WTC11 (cell line): Measurements from ENCODE around the gene CNP. TPM values are rescaled to one million over a fixed set of nuclear protein-coding genes. Genes with fewer than 3 reads are reported as not detected.

ENCODE experiments used
- ESRRA ChIP-seq: sonication (generic); formaldehyde crosslinking; IDR thresholded peaks from 2 replicates; pipeline ENCODE4 v1.8.1; 2022; ENCODE audit warnings: mild to moderate bottlenecking, missing genetic modification reagents, borderline replicate concordance
- FOXJ3 ChIP-seq: sonication (generic); formaldehyde crosslinking; IDR thresholded peaks from 2 replicates; pipeline ENCODE4 v1.9.0; 2021; ENCODE audit warnings: missing genetic modification reagents, mild to moderate bottlenecking, borderline replicate concordance
- FOXP1 ChIP-seq: sonication (generic); formaldehyde crosslinking; IDR thresholded peaks from 2 replicates; pipeline ENCODE4 v1.8.0; 2022; ENCODE audit warnings: missing genetic modification reagents, mild to moderate bottlenecking, moderate library complexity, borderline replicate concordance
- GRHL2 ChIP-seq: fragments of 250-450 bp; sonication (Bioruptor Pico); IDR thresholded peaks from 2 replicates; pipeline ENCODE4 v1.8.0; 2022; ENCODE audit warnings: mild to moderate bottlenecking, moderate library complexity; ENCODE audit not compliant: insufficient replicate concordance, severe bottlenecking
- GTF2I ChIP-seq: fragments of 250-450 bp; sonication (Bioruptor Pico); conservative IDR thresholded peaks from 2 replicates; pipeline ENCODE4 v1.4.0; 2021; ENCODE audit warnings: mild to moderate bottlenecking
- IRF2 ChIP-seq: sonication (generic); formaldehyde crosslinking; IDR thresholded peaks from 2 replicates; pipeline ENCODE4 v1.8.0; 2022; ENCODE audit warnings: low read depth, missing genetic modification reagents, borderline replicate concordance
- JUN ChIP-seq: sonication (generic); formaldehyde crosslinking; IDR thresholded peaks from 2 replicates; pipeline ENCODE4 v1.8.0; 2023; ENCODE audit warnings: mild to moderate bottlenecking, missing genetic modification reagents
- PRRX2 ChIP-seq: fragments of 250-450 bp; sonication (Bioruptor Pico); IDR thresholded peaks from 2 replicates; pipeline ENCODE4 v1.8.0; 2021; ENCODE audit warnings: mild to moderate bottlenecking
- SP1 ChIP-seq: sonication (generic); formaldehyde crosslinking; conservative IDR thresholded peaks from 2 replicates; pipeline ENCODE4 v1.8.1; 2022; ENCODE audit warnings: missing genetic modification reagents
- TCF7 ChIP-seq: sonication (generic); formaldehyde crosslinking; IDR thresholded peaks from 2 replicates; pipeline ENCODE4 v1.8.0; 2022; ENCODE audit warnings: mild to moderate bottlenecking, low read depth, missing genetic modification reagents, moderate library complexity
- TEAD1 ChIP-seq: sonication (generic); formaldehyde crosslinking; IDR thresholded peaks from 2 replicates; pipeline ENCODE4 v1.8.0; 2022; ENCODE audit warnings: mild to moderate bottlenecking, missing genetic modification reagents
- TEAD4 ChIP-seq: sonication (generic); formaldehyde crosslinking; IDR thresholded peaks from 2 replicates; pipeline ENCODE4 v1.8.0; 2022; ENCODE audit warnings: mild to moderate bottlenecking, missing genetic modification reagents
- ZNF121 ChIP-seq: sonication (generic); formaldehyde crosslinking; IDR thresholded peaks from 2 replicates; pipeline ENCODE4 v1.8.0; 2023; ENCODE audit warnings: missing genetic modification reagents
- ZNF263 ChIP-seq: sonication (generic); formaldehyde crosslinking; IDR thresholded peaks from 2 replicates; pipeline ENCODE4 v1.8.1; 2022; ENCODE audit warnings: low read depth, mild to moderate bottlenecking, moderate library complexity, missing genetic modification reagents
- ZNF317 ChIP-seq: sonication (generic); formaldehyde crosslinking; IDR thresholded peaks from 2 replicates; pipeline ENCODE4 v1.8.1; 2023; ENCODE audit warnings: low read depth, mild to moderate bottlenecking, moderate library complexity, missing genetic modification reagents, borderline replicate concordance
- ZNF416 ChIP-seq: fragments of 250-450 bp; sonication (Bioruptor Pico); IDR thresholded peaks from 2 replicates; pipeline ENCODE4 v1.9.0; 2021; ENCODE audit warnings: mild to moderate bottlenecking, inconsistent platforms
- ZNF423 ChIP-seq: fragments of 250-450 bp; sonication (Bioruptor Pico); IDR thresholded peaks from 2 replicates; pipeline ENCODE4 v2.1.2; 2022; ENCODE audit warnings: mild to moderate bottlenecking, moderate library complexity
- total RNA-seq: library from RNA; stranded (reverse); gene quantifications from 3 replicates; pipeline ENCODE4 v1.2.3, GENCODE V29; 2021
- TF ChIP-seq, protein P1 (sequence below): sonication (generic); formaldehyde crosslinking; IDR thresholded peaks from 2 replicates; pipeline ENCODE4 v1.8.1; 2022; ENCODE audit warnings: missing genetic modification reagents, borderline replicate concordance
- TF ChIP-seq, protein P2 (sequence below): sonication (generic); formaldehyde crosslinking; IDR thresholded peaks from 2 replicates; pipeline ENCODE4 v1.8.0; 2023; ENCODE audit warnings: missing genetic modification reagents, mild to moderate bottlenecking, borderline replicate concordance
- TF ChIP-seq, protein P3 (sequence below): sonication (generic); formaldehyde crosslinking; IDR thresholded peaks from 2 replicates; pipeline ENCODE4 v1.8.1; 2023; ENCODE audit warnings: mild to moderate bottlenecking, missing genetic modification reagents, borderline replicate concordance
- TF ChIP-seq, protein P4 (sequence below): sonication (generic); formaldehyde crosslinking; conservative IDR thresholded peaks from 2 replicates; pipeline ENCODE4 v1.8.1; 2022; ENCODE audit warnings: mild to moderate bottlenecking, missing genetic modification reagents
- TF ChIP-seq, protein P5 (sequence below): sonication (generic); formaldehyde crosslinking; IDR thresholded peaks from 2 replicates; pipeline ENCODE4 v1.8.1; 2022; ENCODE audit warnings: mild to moderate bottlenecking, moderate library complexity, missing genetic modification reagents
- TF ChIP-seq, protein P6 (sequence below): fragments of 250-450 bp; sonication (Bioruptor Pico); IDR thresholded peaks from 2 replicates; pipeline ENCODE4 v1.9.0; 2021; ENCODE audit warnings: moderate library complexity, mild to moderate bottlenecking, inconsistent platforms, borderline replicate concordance
- TF ChIP-seq, protein P7 (sequence below): fragments of 250-450 bp; sonication (Bioruptor Pico); conservative IDR thresholded peaks from 2 replicates; pipeline ENCODE4 v1.9.0; 2021; ENCODE audit warnings: mild to moderate bottlenecking

The CNP gene
- total RNA-seq, 1 experiment from 2014 or later: 52.5 TPM

DNA sequence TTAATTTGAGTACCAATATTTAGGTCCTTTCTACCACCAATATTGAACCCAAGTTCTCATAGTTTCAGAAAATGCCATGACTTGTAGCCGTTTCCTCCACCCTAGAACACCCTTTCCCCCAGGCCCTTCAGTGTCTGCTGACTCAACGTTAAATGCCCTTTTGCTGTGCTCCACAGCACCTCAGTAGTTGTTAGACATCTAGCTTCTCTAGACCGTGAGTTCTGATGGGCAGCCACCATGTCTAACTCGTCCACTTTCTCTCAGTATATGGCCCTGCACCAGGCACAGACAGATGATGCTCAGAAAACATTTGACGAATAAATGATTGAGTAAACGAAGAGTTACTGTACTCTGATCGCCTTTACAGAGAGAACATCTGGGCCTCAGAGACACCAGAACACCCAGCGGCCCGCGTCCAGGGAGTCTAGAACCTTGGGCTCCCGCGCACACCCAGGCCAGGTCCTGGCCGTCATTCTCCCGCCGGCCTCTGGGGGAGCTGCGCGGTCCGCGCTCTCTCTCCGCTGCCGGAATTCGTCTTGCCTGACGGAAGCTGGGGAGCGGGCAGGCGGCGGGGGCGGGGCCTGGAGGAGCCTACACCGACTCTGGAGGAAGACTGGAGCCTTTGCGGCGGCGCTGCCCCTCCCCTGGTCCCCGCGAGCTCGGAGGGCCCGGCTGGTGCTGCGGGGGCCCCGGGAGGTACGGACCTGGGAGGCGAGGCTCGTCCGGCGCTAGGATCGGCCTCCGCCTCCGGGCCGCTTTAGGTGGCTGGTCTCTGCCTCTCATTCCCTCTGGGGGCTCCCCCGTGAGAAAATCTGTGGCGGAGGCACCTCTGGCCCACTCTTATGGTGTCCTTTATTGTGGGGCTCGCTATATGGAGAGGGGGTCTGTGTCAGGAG lies 53.2 kb downstream of the CNP start, which contains the start of gene NKIRAS2 (continued):
- TF ChIP-seq, protein P1, sequence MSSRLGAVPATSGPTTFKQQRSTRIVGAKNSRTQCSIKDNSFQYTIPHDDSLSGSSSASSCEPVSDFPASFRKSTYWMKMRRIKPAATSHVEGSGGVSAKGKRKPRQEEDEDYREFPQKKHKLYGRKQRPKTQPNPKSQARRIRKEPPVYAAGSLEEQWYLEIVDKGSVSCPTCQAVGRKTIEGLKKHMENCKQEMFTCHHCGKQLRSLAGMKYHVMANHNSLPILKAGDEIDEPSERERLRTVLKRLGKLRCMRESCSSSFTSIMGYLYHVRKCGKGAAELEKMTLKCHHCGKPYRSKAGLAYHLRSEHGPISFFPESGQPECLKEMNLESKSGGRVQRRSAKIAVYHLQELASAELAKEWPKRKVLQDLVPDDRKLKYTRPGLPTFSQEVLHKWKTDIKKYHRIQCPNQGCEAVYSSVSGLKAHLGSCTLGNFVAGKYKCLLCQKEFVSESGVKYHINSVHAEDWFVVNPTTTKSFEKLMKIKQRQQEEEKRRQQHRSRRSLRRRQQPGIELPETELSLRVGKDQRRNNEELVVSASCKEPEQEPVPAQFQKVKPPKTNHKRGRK: no peak
- peak; percentile 96 for TF ChIP-seq SP1 (CRISPR knock-in tag)
- peak; percentile 81; the same call in 1 of the 2 replicates for TF ChIP-seq FOXP1 (CRISPR knock-in tag)
- no peak for TF ChIP-seq TCF7
- TF ChIP-seq GRHL2: no peak
- no peak for TF ChIP-seq PRRX2
- TF ChIP-seq IRF2 (CRISPR knock-in tag): no peak
- TF ChIP-seq, protein P2, sequence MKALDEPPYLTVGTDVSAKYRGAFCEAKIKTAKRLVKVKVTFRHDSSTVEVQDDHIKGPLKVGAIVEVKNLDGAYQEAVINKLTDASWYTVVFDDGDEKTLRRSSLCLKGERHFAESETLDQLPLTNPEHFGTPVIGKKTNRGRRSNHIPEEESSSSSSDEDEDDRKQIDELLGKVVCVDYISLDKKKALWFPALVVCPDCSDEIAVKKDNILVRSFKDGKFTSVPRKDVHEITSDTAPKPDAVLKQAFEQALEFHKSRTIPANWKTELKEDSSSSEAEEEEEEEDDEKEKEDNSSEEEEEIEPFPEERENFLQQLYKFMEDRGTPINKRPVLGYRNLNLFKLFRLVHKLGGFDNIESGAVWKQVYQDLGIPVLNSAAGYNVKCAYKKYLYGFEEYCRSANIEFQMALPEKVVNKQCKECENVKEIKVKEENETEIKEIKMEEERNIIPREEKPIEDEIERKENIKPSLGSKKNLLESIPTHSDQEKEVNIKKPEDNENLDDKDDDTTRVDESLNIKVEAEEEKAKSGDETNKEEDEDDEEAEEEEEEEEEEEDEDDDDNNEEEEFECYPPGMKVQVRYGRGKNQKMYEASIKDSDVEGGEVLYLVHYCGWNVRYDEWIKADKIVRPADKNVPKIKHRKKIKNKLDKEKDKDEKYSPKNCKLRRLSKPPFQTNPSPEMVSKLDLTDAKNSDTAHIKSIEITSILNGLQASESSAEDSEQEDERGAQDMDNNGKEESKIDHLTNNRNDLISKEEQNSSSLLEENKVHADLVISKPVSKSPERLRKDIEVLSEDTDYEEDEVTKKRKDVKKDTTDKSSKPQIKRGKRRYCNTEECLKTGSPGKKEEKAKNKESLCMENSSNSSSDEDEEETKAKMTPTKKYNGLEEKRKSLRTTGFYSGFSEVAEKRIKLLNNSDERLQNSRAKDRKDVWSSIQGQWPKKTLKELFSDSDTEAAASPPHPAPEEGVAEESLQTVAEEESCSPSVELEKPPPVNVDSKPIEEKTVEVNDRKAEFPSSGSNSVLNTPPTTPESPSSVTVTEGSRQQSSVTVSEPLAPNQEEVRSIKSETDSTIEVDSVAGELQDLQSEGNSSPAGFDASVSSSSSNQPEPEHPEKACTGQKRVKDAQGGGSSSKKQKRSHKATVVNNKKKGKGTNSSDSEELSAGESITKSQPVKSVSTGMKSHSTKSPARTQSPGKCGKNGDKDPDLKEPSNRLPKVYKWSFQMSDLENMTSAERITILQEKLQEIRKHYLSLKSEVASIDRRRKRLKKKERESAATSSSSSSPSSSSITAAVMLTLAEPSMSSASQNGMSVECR (CRISPR knock-in tag): no peak
- TF ChIP-seq ESRRA (CRISPR knock-in tag): no peak
- no peak for TF ChIP-seq FOXJ3 (CRISPR knock-in tag)
- TF ChIP-seq ZNF317 (CRISPR knock-in tag): no peak; the same call in 1 of the 2 replicates
- TF ChIP-seq ZNF423 (CRISPR knock-in tag): no peak
- TF ChIP-seq, protein P3, sequence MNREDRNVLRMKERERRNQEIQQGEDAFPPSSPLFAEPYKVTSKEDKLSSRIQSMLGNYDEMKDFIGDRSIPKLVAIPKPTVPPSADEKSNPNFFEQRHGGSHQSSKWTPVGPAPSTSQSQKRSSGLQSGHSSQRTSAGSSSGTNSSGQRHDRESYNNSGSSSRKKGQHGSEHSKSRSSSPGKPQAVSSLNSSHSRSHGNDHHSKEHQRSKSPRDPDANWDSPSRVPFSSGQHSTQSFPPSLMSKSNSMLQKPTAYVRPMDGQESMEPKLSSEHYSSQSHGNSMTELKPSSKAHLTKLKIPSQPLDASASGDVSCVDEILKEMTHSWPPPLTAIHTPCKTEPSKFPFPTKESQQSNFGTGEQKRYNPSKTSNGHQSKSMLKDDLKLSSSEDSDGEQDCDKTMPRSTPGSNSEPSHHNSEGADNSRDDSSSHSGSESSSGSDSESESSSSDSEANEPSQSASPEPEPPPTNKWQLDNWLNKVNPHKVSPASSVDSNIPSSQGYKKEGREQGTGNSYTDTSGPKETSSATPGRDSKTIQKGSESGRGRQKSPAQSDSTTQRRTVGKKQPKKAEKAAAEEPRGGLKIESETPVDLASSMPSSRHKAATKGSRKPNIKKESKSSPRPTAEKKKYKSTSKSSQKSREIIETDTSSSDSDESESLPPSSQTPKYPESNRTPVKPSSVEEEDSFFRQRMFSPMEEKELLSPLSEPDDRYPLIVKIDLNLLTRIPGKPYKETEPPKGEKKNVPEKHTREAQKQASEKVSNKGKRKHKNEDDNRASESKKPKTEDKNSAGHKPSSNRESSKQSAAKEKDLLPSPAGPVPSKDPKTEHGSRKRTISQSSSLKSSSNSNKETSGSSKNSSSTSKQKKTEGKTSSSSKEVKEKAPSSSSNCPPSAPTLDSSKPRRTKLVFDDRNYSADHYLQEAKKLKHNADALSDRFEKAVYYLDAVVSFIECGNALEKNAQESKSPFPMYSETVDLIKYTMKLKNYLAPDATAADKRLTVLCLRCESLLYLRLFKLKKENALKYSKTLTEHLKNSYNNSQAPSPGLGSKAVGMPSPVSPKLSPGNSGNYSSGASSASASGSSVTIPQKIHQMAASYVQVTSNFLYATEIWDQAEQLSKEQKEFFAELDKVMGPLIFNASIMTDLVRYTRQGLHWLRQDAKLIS (CRISPR knock-in tag): no peak
- TF ChIP-seq GTF2I (CRISPR knock-in tag): no peak
- TF ChIP-seq, protein P4, sequence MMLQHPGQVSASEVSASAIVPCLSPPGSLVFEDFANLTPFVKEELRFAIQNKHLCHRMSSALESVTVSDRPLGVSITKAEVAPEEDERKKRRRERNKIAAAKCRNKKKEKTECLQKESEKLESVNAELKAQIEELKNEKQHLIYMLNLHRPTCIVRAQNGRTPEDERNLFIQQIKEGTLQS (CRISPR knock-in tag): no peak
- TF ChIP-seq ZNF263 (CRISPR knock-in tag): no peak
- no peak for TF ChIP-seq ZNF416 (CRISPR knock-in tag)
- TF ChIP-seq, protein P5, sequence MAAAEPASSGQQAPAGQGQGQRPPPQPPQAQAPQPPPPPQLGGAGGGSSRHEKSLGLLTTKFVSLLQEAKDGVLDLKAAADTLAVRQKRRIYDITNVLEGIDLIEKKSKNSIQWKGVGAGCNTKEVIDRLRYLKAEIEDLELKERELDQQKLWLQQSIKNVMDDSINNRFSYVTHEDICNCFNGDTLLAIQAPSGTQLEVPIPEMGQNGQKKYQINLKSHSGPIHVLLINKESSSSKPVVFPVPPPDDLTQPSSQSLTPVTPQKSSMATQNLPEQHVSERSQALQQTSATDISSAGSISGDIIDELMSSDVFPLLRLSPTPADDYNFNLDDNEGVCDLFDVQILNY (CRISPR knock-in tag): peak; percentile 57; the same call in 1 of the 2 replicates
- TF ChIP-seq, protein P6, sequence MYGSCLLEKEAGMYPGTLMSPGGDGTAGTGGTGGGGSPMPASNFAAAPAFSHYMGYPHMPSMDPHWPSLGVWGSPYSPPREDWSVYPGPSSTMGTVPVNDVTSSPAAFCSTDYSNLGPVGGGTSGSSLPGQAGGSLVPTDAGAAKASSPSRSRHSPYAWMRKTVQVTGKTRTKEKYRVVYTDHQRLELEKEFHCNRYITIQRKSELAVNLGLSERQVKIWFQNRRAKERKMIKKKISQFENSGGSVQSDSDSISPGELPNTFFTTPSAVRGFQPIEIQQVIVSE (CRISPR knock-in tag): no peak
- no peak for TF ChIP-seq JUN (CRISPR knock-in tag)
- TF ChIP-seq TEAD4 (CRISPR knock-in tag): no peak
- TF ChIP-seq, protein P7, sequence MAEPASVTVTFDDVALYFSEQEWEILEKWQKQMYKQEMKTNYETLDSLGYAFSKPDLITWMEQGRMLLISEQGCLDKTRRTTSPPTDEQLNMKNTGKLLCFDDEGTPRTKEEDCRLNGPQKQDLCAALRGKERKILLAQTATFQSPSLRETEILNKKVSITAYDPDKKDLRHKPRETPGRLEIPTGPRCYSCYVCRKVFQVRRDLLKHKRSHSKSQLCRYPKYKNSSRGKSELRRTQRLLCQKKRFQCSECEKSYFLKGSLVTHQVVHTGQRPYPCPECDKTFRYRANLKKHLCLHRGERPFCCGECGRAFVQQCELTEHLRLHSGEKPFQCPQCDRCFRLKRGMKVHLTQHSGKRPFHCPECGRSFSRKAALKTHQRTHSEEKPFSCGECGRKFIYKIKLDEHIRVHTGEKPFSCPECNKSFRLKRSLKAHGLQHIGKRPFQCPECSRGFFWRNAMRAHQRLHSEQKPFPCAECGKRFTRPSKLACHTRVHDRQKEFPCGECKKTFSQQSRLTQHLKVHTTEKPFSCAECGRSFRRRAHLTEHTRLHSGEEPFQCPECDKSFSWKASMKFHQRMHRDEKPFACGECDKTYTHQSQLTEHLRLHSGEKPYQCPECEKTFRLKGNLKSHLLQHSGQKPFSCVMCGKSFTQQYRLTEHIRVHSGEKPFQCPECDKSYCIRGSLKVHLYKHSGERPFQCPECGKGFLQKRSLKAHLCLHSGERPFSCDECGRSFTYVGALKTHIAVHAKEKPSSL (CRISPR knock-in tag): no peak
- no peak for TF ChIP-seq ZNF121
- TF ChIP-seq TEAD1 (CRISPR knock-in tag): 0 out of 2 replicates have a peak, but pooled peaks have one; percentile 52
